H1 (cell line): ENCODE results near the gene ZNF860. TPM values are rescaled to one million over a fixed set of nuclear protein-coding genes. Genes with fewer than 3 reads are reported as not detected.

Experiments used
- CTCF ChIA-PET: fragments of 300-600 bp; sonication (Branson Sonifier 250); formaldehyde crosslinking; loops from one replicate; lab custom pipeline; 2021; ENCODE audit not compliant: partially characterized antibody; lab: Charles Lee
- POLR2A ChIA-PET: fragments of 300-600 bp; sonication (Branson Sonifier 250); formaldehyde crosslinking; loops from one replicate; lab custom pipeline; 2021; ENCODE audit warnings: inconsistent platforms; ENCODE audit not compliant: partially characterized antibody; lab: Charles Lee
- DNase-seq, 2 experiments: peaks; one replicate each; pipeline versions ENCODE4 v3.0.0 to v3.0.0-alpha.2; 2010 to 2022; ENCODE audit warnings: low spot score in 2 of 2, low read depth in 1 of 2, mixed read lengths in 1 of 2
- FAIRE-seq: peaks from 2 replicates; lab custom pipeline; 2011; peaks lifted over from hg19 to GRCh38; lab: Jason Lieb, UNC
- H2AFZ ChIP-seq: 2 replicates; pipeline ENCODE4 v1.8.1; 2012; ENCODE audit warnings: low read length, inconsistent platforms
- H2AK5ac ChIP-seq: 2 replicates; pipeline ENCODE4 v1.6.1; 2013; ENCODE audit warnings: low read depth, low read length
- H2BK120ac ChIP-seq: replicated peaks from 2 replicates; pipeline ENCODE3; 2013; ENCODE audit warnings: low read depth, low read length, inconsistent platforms
- H2BK12ac ChIP-seq: 2 replicates; pipeline ENCODE4 v1.6.1; 2013; ENCODE audit warnings: low read depth, low read length
- H2BK15ac ChIP-seq: 2 replicates; pipeline ENCODE4 v1.6.1; 2013; ENCODE audit warnings: low read length
- H2BK20ac ChIP-seq: 2 replicates; pipeline ENCODE4 v1.6.1; 2013; ENCODE audit warnings: low read length
- H2BK5ac ChIP-seq: 2 replicates; pipeline ENCODE4 v1.6.1; 2013; ENCODE audit warnings: low read depth, low read length
- H3K14ac ChIP-seq: 2 replicates; pipeline ENCODE4 v1.6.1; 2013; ENCODE audit warnings: inconsistent platforms; ENCODE audit not compliant: insufficient read length
- H3K18ac ChIP-seq: 2 replicates; pipeline ENCODE4 v1.6.1; 2013; ENCODE audit warnings: low read length; ENCODE audit errors: extremely low read depth
- H3K23ac ChIP-seq: 2 replicates; pipeline ENCODE4 v1.6.1; 2013; ENCODE audit warnings: inconsistent platforms; ENCODE audit not compliant: insufficient read length
- H3K23me2 ChIP-seq: 2 replicates; pipeline ENCODE4 v1.6.1; 2013; ENCODE audit warnings: low read depth, low read length
- H3K27ac ChIP-seq: 2 replicates; pipeline ENCODE4 v1.6.1; 2011; ENCODE audit warnings: low read depth, low read length, inconsistent platforms
- H3K27me3 ChIP-seq, 4 experiments: replicated peaks in 1 of 4; 1 replicate in 1 of 4; 2 replicates in 3 of 4; pipeline versions ENCODE4 v1.6.1 to v1.8.1; 2011 to 2013; ENCODE audit warnings: low read length in 3 of 4, mild to moderate bottlenecking in 3 of 4, inconsistent platforms in 2 of 4, mixed read lengths in 2 of 4, moderate library complexity in 1 of 4; ENCODE audit not compliant: control insufficient read depth in 3 of 4, insufficient read depth in 3 of 4; ENCODE audit errors: extremely low read depth in 1 of 4
- H3K36me3 ChIP-seq, 4 experiments: 2 replicates each; pipeline versions ENCODE4 v1.6.1 to v1.8.1; 2011 to 2013; ENCODE audit warnings: mild to moderate bottlenecking in 4 of 4, low read length in 3 of 4, moderate library complexity in 2 of 4, control low read depth in 1 of 4, inconsistent platforms in 1 of 4; ENCODE audit not compliant: insufficient read depth in 4 of 4, control insufficient read depth in 2 of 4
- H3K4ac ChIP-seq: replicated peaks from 2 replicates; pipeline ENCODE3; 2013; ENCODE audit warnings: low read length, low read depth, mixed read lengths, inconsistent platforms; ENCODE audit not compliant: insufficient read length
- H3K4me1 ChIP-seq, 4 experiments: replicated peaks in 1 of 4; 1 replicate in 1 of 4; 2 replicates in 3 of 4; pipeline versions ENCODE4 v1.6.1 to v1.8.1; 2011 to 2013; ENCODE audit warnings: low read length in 3 of 4, inconsistent platforms in 2 of 4, mixed read lengths in 1 of 4; ENCODE audit not compliant: insufficient read depth in 4 of 4, control insufficient read depth in 3 of 4
- H3K4me2 ChIP-seq, 2 experiments: 2 replicates each; pipeline versions ENCODE4 v1.6.1 to v1.8.1; 2011 to 2013; ENCODE audit warnings: low read depth in 2 of 2, low read length in 2 of 2, control low read depth in 1 of 2, inconsistent platforms in 1 of 2, mild to moderate bottlenecking in 1 of 2; ENCODE audit not compliant: insufficient read depth in 1 of 2
- H3K4me3 ChIP-seq, 4 experiments: fragments of 200-600, 300-600 bp in 1 of 4; sonication (generic), shearing (Covaris generic), sonication (Bioruptor Twin) in 1 of 4; 2 replicates each; pipeline versions ENCODE4 v1.5.1 to v1.8.1; 2011 to 2016; ENCODE audit warnings: low read length in 4 of 4, low read depth in 3 of 4, control low read depth in 2 of 4, inconsistent platforms in 2 of 4, mild to moderate bottlenecking in 2 of 4, mixed read lengths in 1 of 4, moderate library complexity in 1 of 4; ENCODE audit not compliant: insufficient read depth in 2 of 4; ENCODE audit errors: extremely low read depth in 1 of 4
- H3K56ac ChIP-seq: replicated peaks from 2 replicates; pipeline ENCODE3; 2013; ENCODE audit warnings: low read depth, mild to moderate bottlenecking, mixed read lengths, low read length, inconsistent platforms; ENCODE audit not compliant: insufficient read length
- H3K79me1 ChIP-seq: 2 replicates; pipeline ENCODE4 v1.6.1; 2013; ENCODE audit warnings: low read depth, low read length, control low read depth
- H3K79me2 ChIP-seq, 2 experiments: 2 replicates each; pipeline versions ENCODE4 v1.6.1 to v1.8.1; 2012 to 2013; ENCODE audit warnings: low read length in 2 of 2, mild to moderate bottlenecking in 2 of 2, inconsistent platforms in 1 of 2; ENCODE audit not compliant: insufficient read depth in 2 of 2, control insufficient read depth in 1 of 2
- H3K9ac ChIP-seq, 4 experiments: replicated peaks in 1 of 4; 1 replicate in 1 of 4; 2 replicates in 3 of 4; pipeline versions ENCODE4 v1.6.1 to v1.8.1; 2011 to 2013; ENCODE audit warnings: low read depth in 3 of 4, low read length in 3 of 4, control low read depth in 2 of 4, mild to moderate bottlenecking in 2 of 4, moderate library complexity in 2 of 4, inconsistent platforms in 1 of 4; ENCODE audit errors: extremely low read depth in 1 of 4
- H3K9me3 ChIP-seq, 2 experiments: 2 replicates each; pipeline versions ENCODE4 v1.6.1 to v1.8.1; 2012 to 2013; ENCODE audit warnings: mild to moderate bottlenecking in 2 of 2, moderate library complexity in 2 of 2, control low read depth in 1 of 2, inconsistent platforms in 1 of 2, low read depth in 1 of 2, low read length in 1 of 2, mixed read lengths in 1 of 2; ENCODE audit not compliant: insufficient read depth in 2 of 2
- H4K20me1 ChIP-seq, 2 experiments: replicated peaks in 1 of 2; 2 replicates each; pipeline versions ENCODE3 to v1.8.1; 2011 to 2013; ENCODE audit warnings: inconsistent platforms in 2 of 2, low read length in 2 of 2, mild to moderate bottlenecking in 1 of 2; ENCODE audit not compliant: insufficient read depth in 2 of 2, control insufficient read depth in 1 of 2
- H4K5ac ChIP-seq: 2 replicates; pipeline ENCODE4 v1.6.1; 2013; ENCODE audit warnings: low read length, low read depth, mixed read lengths, inconsistent platforms; ENCODE audit not compliant: insufficient read length
- H4K8ac ChIP-seq: 2 replicates; pipeline ENCODE4 v1.8.0; 2013; ENCODE audit warnings: mild to moderate bottlenecking, moderate library complexity, low read length, inconsistent platforms; ENCODE audit not compliant: insufficient read depth; ENCODE audit errors: extremely low read depth
- H4K91ac ChIP-seq: replicated peaks from 2 replicates; pipeline ENCODE3; 2013; ENCODE audit warnings: low read length, mixed read lengths, inconsistent platforms; ENCODE audit not compliant: insufficient read length
- BACH1 ChIP-seq: IDR thresholded peaks from 2 replicates; pipeline ENCODE4 v1.6.1; 2012; ENCODE audit warnings: low read length, improper control_type of control experiment
- CHD1 ChIP-seq: IDR thresholded peaks from 2 replicates; pipeline ENCODE4 v1.6.1; 2012; ENCODE audit warnings: low read depth, low read length, improper control_type of control experiment
- FOSL1 ChIP-seq: IDR thresholded peaks from 2 replicates; pipeline ENCODE4 v1.6.1; 2011; ENCODE audit warnings: mild to moderate bottlenecking, low read depth, low read length, moderate library complexity; ENCODE audit not compliant: insufficient read depth
- HDAC2 ChIP-seq, 2 experiments: fragments of 300-600 bp in 1 of 2; sonication (generic) in 1 of 2; IDR thresholded peaks; 2 replicates each; pipeline ENCODE4 v1.6.1; 2011 to 2012; ENCODE audit warnings: low read depth in 2 of 2, low read length in 2 of 2, mild to moderate bottlenecking in 2 of 2, moderate library complexity in 2 of 2, borderline replicate concordance in 1 of 2, inconsistent platforms in 1 of 2
- KDM5A ChIP-seq: fragments of 200-600 bp; IDR thresholded peaks from 2 replicates; pipeline ENCODE4 v1.7.1; 2012; ENCODE audit warnings: mild to moderate bottlenecking, low read length, inconsistent platforms, mixed read lengths
- POLR2A ChIP-seq, 2 experiments: IDR thresholded peaks; 1 replicate in 1 of 2; 2 replicates in 1 of 2; pipeline ENCODE4 v1.6.1; 2011; ENCODE audit warnings: low read depth in 2 of 2, low read length in 2 of 2, mild to moderate bottlenecking in 2 of 2; ENCODE audit errors: control extremely low read depth in 1 of 2
- TAF1 ChIP-seq: IDR thresholded peaks from 2 replicates; pipeline ENCODE4 v1.6.1; 2011; ENCODE audit warnings: mild to moderate bottlenecking, low read depth, low read length
- WGBS, 2 experiments: shearing (Covaris generic) in 1 of 2; methylation state at CpG; one replicate each; pipeline versions ENCODE4 v1.1.6 to v1.1.7; 2013 to 2015; ENCODE audit warnings: low lambda C conversion rate in 2 of 2, mixed read lengths in 2 of 2, inconsistent platforms in 1 of 2, low coverage in 1 of 2, missing lambda C conversion rate in 1 of 2; ENCODE audit not compliant: insufficient replicate concordance in 2 of 2, insufficient coverage in 1 of 2, insufficient read length in 1 of 2; ENCODE audit errors: extremely low coverage in 1 of 2, missing lambda C conversion rate in 1 of 2; 5-methylcytosine and 5-hydroxymethylcytosine counted together
- polyA plus RNA-seq, 7 experiments: library from polyadenylated mRNA; depleted of rRNA in 3 of 7; stranded (reverse) in 5 of 7; unstranded in 2 of 7; fragments of >200 nt in 5 of 7; fragments of 200-250 nt in 2 of 7; gene quantifications; 1 replicate in 5 of 7; 2 replicates in 1 of 7; 4 replicates in 1 of 7; pipeline versions ENCODE4 v1.2.1 to v1.2.3, GENCODE V29; 2011 to 2013; ENCODE audit warnings: missing spikeins in 2 of 7, mixed read lengths in 2 of 7
- total RNA-seq: library from RNA; stranded (reverse); fragmentation: NEBNext Ultra II Directional; extraction: Animal tissue kit (Norgen Biotek cat#: 25700); gene quantifications from 2 replicates; pipeline ENCODE4 v1.2.1, GENCODE V29; 2021

Gene ZNF860
- total and polyA plus RNA-seq, 2 of the 8 experiments (the other 6 are each of a cell fraction or from before 2014, with no cell fraction given) = 3.2 to 8.6 TPM

DNA sequence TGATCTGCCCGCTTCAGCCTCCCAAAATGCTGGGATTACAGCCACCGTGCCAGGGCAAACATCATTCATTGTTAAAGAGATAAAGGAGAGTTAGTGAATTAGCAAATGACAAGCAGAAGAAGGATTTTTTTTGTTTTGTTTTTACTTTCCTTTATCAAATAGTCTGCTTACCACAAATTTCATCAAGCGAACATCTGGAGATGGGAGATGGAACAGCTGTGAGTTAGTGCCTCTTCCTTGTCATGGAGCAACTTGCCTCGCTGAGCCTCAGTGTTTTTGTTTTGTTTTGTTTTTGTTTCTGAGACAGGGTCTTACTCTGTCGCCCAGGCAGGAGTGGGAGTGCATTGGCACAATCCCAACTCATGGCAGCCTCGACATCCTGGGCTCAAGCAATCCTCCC, 15.9 kb downstream of the ZNF860 start:
- no peak overlapping the region for H3K4ac ChIP-seq
- H3K18ac ChIP-seq = no peak overlapping the region
- no peak overlapping the region for H2BK120ac ChIP-seq
- H2AFZ ChIP-seq = no peak overlapping the region
- H3K79me2 ChIP-seq = no peaks in the 10 kb centered on the region
- H2BK5ac ChIP-seq = no peak overlapping the region
- no peak overlapping the region for H3K56ac ChIP-seq
- ChIA-PET CTCF (interaction anchor here (1.2 to 1.6 kb wide), 2 partner anchors 12 to 22 kb away, joined by 3 to 8 read pairs; no protein-coding TSS in a partner anchor), POLR2A (no interaction called here)
- no peaks in the 10 kb centered on the region for H3K23me2 ChIP-seq
- no peak overlapping the region for H3K9ac ChIP-seq
- H3K23ac ChIP-seq = no peak overlapping the region
- H3K4me1 ChIP-seq = no peaks in the 10 kb centered on the region
- no peak overlapping the region for H3K14ac ChIP-seq
- no peaks in the 10 kb centered on the region for H3K36me3 ChIP-seq
- DNase-seq = no peak
- H3K79me1 ChIP-seq = no peaks in the 10 kb centered on the region
- no peak overlapping the region for H4K8ac ChIP-seq
- H2BK12ac ChIP-seq = no peak overlapping the region
- no peak for TF ChIP-seq KDM5A
- TF ChIP-seq POLR2A (IDR thresholded peaks at IDR 0.05; ENCODE audit: control extremely low read depth in 1 of 2, low read depth in 2 of 2, low read length in 2 of 2) = no peak
- no peak for TF ChIP-seq FOSL1
- no peak for TF ChIP-seq TAF1
- TF ChIP-seq HDAC2 (IDR thresholded peaks at IDR 0.05; ENCODE audit: borderline replicate concordance in 1 of 2, low read depth in 2 of 2, low read length in 2 of 2) = no peak
- TF ChIP-seq BACH1 = no peak
- TF ChIP-seq CHD1 = no peak
- TF ChIP-seq, all 59 proteins: peak for 0
- no peak overlapping the region for H2BK15ac ChIP-seq
- H3K27ac ChIP-seq = no peak overlapping the region
- no peak overlapping the region for H4K5ac ChIP-seq
- no peaks in the 10 kb centered on the region for H4K20me1 ChIP-seq
- H4K91ac ChIP-seq = no peak overlapping the region
- no peak for FAIRE-seq
- H3K4me3 ChIP-seq = no peak overlapping the region
- H3K4me2 ChIP-seq = no peak overlapping the region
- H3K9me3 ChIP-seq = peaks cover 0 to 6% of the 10 kb centered on the region in 2 experiments; a peak in 2 of 4 replicates
- no peaks in the 10 kb centered on the region for H3K27me3 ChIP-seq
- no peak overlapping the region for H2BK20ac ChIP-seq
- no peak overlapping the region for H2AK5ac ChIP-seq
- 96% methylated on average over 6 of the region's 6 CpGs; no CpG with 5 or more reads in 1 of the 2 experiments for WGBS, 2 experiments
